K562 (cell line): ENCODE measurements around the gene NXT1. TPM values are rescaled to one million over a fixed set of nuclear protein-coding genes. Genes with fewer than 3 reads are reported as not detected.

Experiments
- ATAC-seq: fragments of 200-7000 bp; cut with Tn5 transposase; 3 replicates; pipeline ENCODE4 v1.9.1; 2020; ENCODE audit warnings: moderate library complexity
- BruUV-seq: library from RNA; stranded (reverse); fragments of 400-500 nt; replicated peaks from 2 replicates; lab custom pipeline; 2021; lab: Mats Ljungman, UMichigan
- CTCF ChIA-PET: fragments of 300-600 bp; formaldehyde crosslinking; extraction: SDS; loops from one replicate; lab custom pipeline; 2021; ENCODE audit warnings: low intra/inter-chr PET ratio; lab: Yijun Ruan, JAX
- POLR2A ChIA-PET: fragments of 300-600, 350-650 bp; sonication (Branson Sonifier 250); formaldehyde crosslinking; extraction: SDS; loops from one replicate; lab custom pipeline; 2021; ENCODE audit warnings: antibody characterized with exemption, inconsistent platforms; lab: Yijun Ruan, JAX
- DNase-seq, 4 experiments: peaks; one replicate each; pipeline versions ENCODE4 v3.0.0 to v3.0.0-alpha.2; 2011 to 2018; ENCODE audit warnings: low spot score in 3 of 4, mixed read lengths in 3 of 4; ENCODE audit errors: extremely low read depth in 1 of 4
- FAIRE-seq: peaks from 2 replicates; lab custom pipeline; 2011; peaks lifted over from hg19 to GRCh38; lab: Jason Lieb, UNC
- H2AFZ ChIP-seq: 2 replicates; pipeline ENCODE4 v1.6.0; 2011; ENCODE audit warnings: low read depth, low read length, control low read depth, inconsistent platforms
- H3K27ac ChIP-seq: fragments of 200-600 bp; 3 replicates; pipeline ENCODE4 v1.8.0; 2011; ENCODE audit warnings: low read depth, mild to moderate bottlenecking, control low read depth, inconsistent platforms, low read length, moderate library complexity, mixed read lengths; ENCODE audit errors: extremely low read depth
- H3K27me3 ChIP-seq, 2 experiments: fragments of 300-600 bp in 1 of 2; 2 replicates in 1 of 2; 3 replicates in 1 of 2; pipeline versions ENCODE4 v1.6.0 to v1.8.0; 2011; ENCODE audit warnings: inconsistent platforms in 2 of 2, low read length in 2 of 2, mild to moderate bottlenecking in 1 of 2, mixed read lengths in 1 of 2, moderate library complexity in 1 of 2; ENCODE audit not compliant: control insufficient read depth in 2 of 2, insufficient read depth in 2 of 2
- H3K36me3 ChIP-seq: fragments of 300-600 bp; 3 replicates; pipeline ENCODE4 v1.8.0; 2011; ENCODE audit warnings: mild to moderate bottlenecking, low read length, inconsistent platforms; ENCODE audit not compliant: control insufficient read depth, insufficient read depth
- H3K4me1 ChIP-seq, 2 experiments: fragments of 200-600 bp in 1 of 2; replicated peaks in 1 of 2; 2 replicates in 1 of 2; 3 replicates in 1 of 2; pipeline versions ENCODE4 v1.5.1 to v1.8.0; 2011; ENCODE audit warnings: inconsistent platforms in 2 of 2, low read length in 2 of 2, mild to moderate bottlenecking in 1 of 2, mixed read lengths in 1 of 2, moderate library complexity in 1 of 2; ENCODE audit not compliant: control insufficient read depth in 2 of 2, insufficient read depth in 2 of 2
- H3K4me2 ChIP-seq: 2 replicates; pipeline ENCODE4 v1.6.1; 2011; ENCODE audit warnings: low read length, control low read depth, inconsistent platforms, mixed read lengths; ENCODE audit not compliant: insufficient read depth
- H3K4me3 ChIP-seq: fragments of 200-600 bp; sonication (generic), shearing (Covaris generic); 2 replicates; pipeline ENCODE4 v1.5.1; 2016; ENCODE audit warnings: control low read depth, inconsistent platforms
- H3K79me2 ChIP-seq: fragments of 200-600 bp; 3 replicates; pipeline ENCODE4 v1.8.0; 2011; ENCODE audit warnings: low read length, inconsistent platforms; ENCODE audit not compliant: control insufficient read depth, insufficient read depth
- H3K9ac ChIP-seq, 2 experiments: 2 replicates each; pipeline versions ENCODE4 v1.6.0 to v1.6.1; 2011; ENCODE audit warnings: low read depth in 2 of 2, low read length in 2 of 2, control low read depth in 1 of 2, inconsistent platforms in 1 of 2, mild to moderate bottlenecking in 1 of 2, mixed read lengths in 1 of 2; ENCODE audit not compliant: insufficient read depth in 1 of 2
- H3K9me1 ChIP-seq: one replicate; pipeline ENCODE4 v1.6.0; 2011; ENCODE audit warnings: inconsistent platforms, mild to moderate bottlenecking, low read length, moderate library complexity; ENCODE audit not compliant: control insufficient read depth, insufficient read depth
- H3K9me3 ChIP-seq: replicated peaks from 2 replicates; pipeline ENCODE4 v1.5.1; 2011; ENCODE audit warnings: low read depth, low read length, inconsistent platforms; ENCODE audit not compliant: control insufficient read depth, insufficient read depth
- H4K20me1 ChIP-seq: replicated peaks from 2 replicates; pipeline ENCODE4 v1.6.1; 2011; ENCODE audit warnings: low read length, inconsistent platforms, mixed read lengths; ENCODE audit not compliant: control insufficient read depth, insufficient read depth
- CC2D1A ChIP-seq: fragments of 450-650 bp; IDR thresholded peaks from 2 replicates; pipeline ENCODE4 v1.6.1; 2017; ENCODE audit warnings: mild to moderate bottlenecking
- CHCHD3 ChIP-seq: fragments of 250-450 bp; sonication (Bioruptor Pico); IDR thresholded peaks from 2 replicates; pipeline ENCODE4 v2.1.2; 2022; ENCODE audit warnings: mild to moderate bottlenecking
- ELF4 ChIP-seq: fragments of 450-650 bp; formaldehyde crosslinking; IDR thresholded peaks from 2 replicates; pipeline ENCODE4 v1.4.0; 2022; ENCODE audit warnings: missing genetic modification characterization
- EWSR1 ChIP-seq: fragments of 450-650 bp; IDR thresholded peaks from 2 replicates; pipeline ENCODE4 v1.6.1; 2018; ENCODE audit warnings: borderline replicate concordance, mild to moderate bottlenecking, low read depth, moderate library complexity; ENCODE audit not compliant: partially characterized antibody
- ILK ChIP-seq: fragments of 450-650 bp; IDR thresholded peaks from 2 replicates; pipeline ENCODE4 v1.6.1; 2016; ENCODE audit warnings: missing genetic modification characterization, low read depth, mild to moderate bottlenecking, missing compliant biosample characterization, moderate library complexity, borderline replicate concordance
- KAT2B ChIP-seq: IDR thresholded peaks from one replicate; pipeline ENCODE4 v1.6.1; 2012; ENCODE audit warnings: low read depth, mild to moderate bottlenecking, control low read depth, inconsistent platforms, low read length, moderate library complexity
- MTA3 ChIP-seq: fragments of 450-650 bp; formaldehyde crosslinking; IDR thresholded peaks from 2 replicates; pipeline ENCODE4 v1.6.1; 2017; ENCODE audit warnings: mild to moderate bottlenecking, borderline replicate concordance
- PHF20 ChIP-seq: fragments of 450-650 bp; IDR thresholded peaks from 2 replicates; pipeline ENCODE4 v1.6.1; 2018; ENCODE audit not compliant: partially characterized antibody
- PURB ChIP-seq: sonication (generic); formaldehyde crosslinking; IDR thresholded peaks from 2 replicates; pipeline ENCODE4 v1.9.0; 2021; ENCODE audit warnings: low read depth, mild to moderate bottlenecking, missing genetic modification reagents
- SP1 ChIP-seq: sonication (generic); formaldehyde crosslinking; IDR thresholded peaks from 2 replicates; pipeline ENCODE4 v1.8.1; 2022; ENCODE audit warnings: mild to moderate bottlenecking, missing genetic modification reagents
- WGBS: fragments of 100-300 bp; shearing (Covaris generic); methylation state at CpG from one replicate; pipeline ENCODE4 v1.1.6; 2016; ENCODE audit warnings: low coverage, mixed read lengths; ENCODE audit not compliant: insufficient coverage; ENCODE audit errors: missing lambda C conversion rate; 5-methylcytosine and 5-hydroxymethylcytosine counted together
- in situ Hi-C: fragments of 300-500 bp; cut with MboI; formaldehyde crosslinking; loops from 4 replicates; pipeline ENCODE4 v1.15.0; 2018; ENCODE audit warnings: inconsistent platforms, mixed read lengths
- intact Hi-C: fragments of 100-400 bp; cut with micrococcal nuclease; formaldehyde crosslinking; loops from 2 replicates; pipeline ENCODE4 v1.14.2; 2022
- polyA plus RNA-seq, 8 experiments: library from polyadenylated mRNA; depleted of rRNA in 4 of 8; stranded (reverse) in 5 of 8; unstranded in 3 of 8; fragments of >200 nt; fragmentation: Nextera tagmentation in 2 of 8; fragmentation: Illumina TruSeq in 1 of 8; extraction: Ambion mirVana in 2 of 8; extraction: Trizol in 1 of 8; gene quantifications; 2 replicates each; pipeline versions ENCODE4 v1.2.1 to v1.2.3, GENCODE V29; 2011 to 2014; ENCODE audit warnings: inconsistent platforms in 1 of 8, missing spikeins in 1 of 8
- total RNA-seq, 7 experiments: library from RNA; depleted of rRNA in 6 of 7; stranded (reverse); fragments of >200 nt in 6 of 7; fragmentation: Illumina TruSeq in 2 of 7; extraction: Trizol in 2 of 7; gene quantifications; 2 replicates each; pipeline versions ENCODE4 v1.2.1 to v1.2.3, GENCODE V29; 2011 to 2021; ENCODE audit warnings: low replicate concordance in 1 of 7
- TF ChIP-seq, protein P1 (sequence below): fragments of 450-650 bp; formaldehyde crosslinking; IDR thresholded peaks from 2 replicates; pipeline ENCODE4 v1.4.0; 2020; ENCODE audit warnings: mild to moderate bottlenecking, moderate library complexity
- TF ChIP-seq, protein P2 (sequence below): sonication (generic); formaldehyde crosslinking; IDR thresholded peaks from 2 replicates; pipeline ENCODE4 v1.8.0; 2023; ENCODE audit warnings: mild to moderate bottlenecking, missing genetic modification reagents
- TF ChIP-seq, protein P3 (sequence below), 2 experiments: fragments of 450-650 bp; conservative IDR thresholded peaks; 2 replicates each; pipeline ENCODE4 v1.6.1; 2017; ENCODE audit warnings: mild to moderate bottlenecking in 2 of 2, moderate library complexity in 2 of 2
- TF ChIP-seq, protein P4 (sequence below): fragments of 250-450 bp; sonication (Bioruptor Pico); IDR thresholded peaks from 2 replicates; pipeline ENCODE4 v1.8.0; 2021; ENCODE audit warnings: moderate library complexity, mild to moderate bottlenecking, inconsistent platforms
- TF ChIP-seq, protein P5 (sequence below): fragments of 450-650 bp; IDR thresholded peaks from 2 replicates; pipeline ENCODE4 v1.6.1; 2018; ENCODE audit not compliant: partially characterized antibody

The NXT1 gene
- total and polyA plus RNA-seq, 9 of the 15 experiments (the other 6 are each of a cell fraction or from before 2014, with no cell fraction given): 7.7 to 50.9 (median 35.6) TPM

DNA sequence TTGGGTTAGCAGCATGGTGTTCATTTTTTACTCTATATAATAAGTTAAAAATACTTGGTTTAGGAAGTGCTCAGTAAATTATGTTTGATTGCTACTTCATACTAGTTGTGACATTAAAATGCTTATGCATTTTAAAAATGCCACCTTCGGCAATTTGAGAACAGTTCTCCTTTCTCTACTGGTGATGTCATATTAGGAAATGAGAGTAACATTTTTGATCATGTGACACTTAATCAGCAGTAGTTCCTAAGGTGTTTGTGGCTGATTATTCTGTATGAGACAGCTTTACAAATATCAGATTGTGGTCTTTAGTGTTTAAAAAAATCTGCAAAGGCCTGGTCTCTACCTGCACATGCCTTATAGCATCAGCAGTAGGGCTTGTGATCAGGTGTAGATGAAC is 15.8 kb downstream of the NXT1 start:
- no peak overlapping the region for H3K4me2 ChIP-seq
- POLR2A ChIA-PET: interaction anchor here (1.0 kb wide), 1 partner anchor 9 kb away, joined by 3 read pairs; no protein-coding TSS in a partner anchor
- no TSS peak for BruUV-seq
- TF ChIP-seq, protein P1, sequence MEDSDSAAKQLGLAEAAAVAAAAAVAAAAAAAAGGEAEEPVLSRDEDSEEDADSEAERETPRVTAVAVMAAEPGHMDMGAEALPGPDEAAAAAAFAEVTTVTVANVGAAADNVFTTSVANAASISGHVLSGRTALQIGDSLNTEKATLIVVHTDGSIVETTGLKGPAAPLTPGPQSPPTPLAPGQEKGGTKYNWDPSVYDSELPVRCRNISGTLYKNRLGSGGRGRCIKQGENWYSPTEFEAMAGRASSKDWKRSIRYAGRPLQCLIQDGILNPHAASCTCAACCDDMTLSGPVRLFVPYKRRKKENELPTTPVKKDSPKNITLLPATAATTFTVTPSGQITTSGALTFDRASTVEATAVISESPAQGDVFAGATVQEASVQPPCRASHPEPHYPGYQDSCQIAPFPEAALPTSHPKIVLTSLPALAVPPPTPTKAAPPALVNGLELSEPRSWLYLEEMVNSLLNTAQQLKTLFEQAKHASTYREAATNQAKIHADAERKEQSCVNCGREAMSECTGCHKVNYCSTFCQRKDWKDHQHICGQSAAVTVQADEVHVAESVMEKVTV (CRISPR knock-in tag): no peak
- TF ChIP-seq, protein P2, sequence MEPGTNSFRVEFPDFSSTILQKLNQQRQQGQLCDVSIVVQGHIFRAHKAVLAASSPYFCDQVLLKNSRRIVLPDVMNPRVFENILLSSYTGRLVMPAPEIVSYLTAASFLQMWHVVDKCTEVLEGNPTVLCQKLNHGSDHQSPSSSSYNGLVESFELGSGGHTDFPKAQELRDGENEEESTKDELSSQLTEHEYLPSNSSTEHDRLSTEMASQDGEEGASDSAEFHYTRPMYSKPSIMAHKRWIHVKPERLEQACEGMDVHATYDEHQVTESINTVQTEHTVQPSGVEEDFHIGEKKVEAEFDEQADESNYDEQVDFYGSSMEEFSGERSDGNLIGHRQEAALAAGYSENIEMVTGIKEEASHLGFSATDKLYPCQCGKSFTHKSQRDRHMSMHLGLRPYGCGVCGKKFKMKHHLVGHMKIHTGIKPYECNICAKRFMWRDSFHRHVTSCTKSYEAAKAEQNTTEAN: no peak
- TF ChIP-seq CC2D1A (no peak), PURB (no peak), EWSR1 (no peak), KAT2B (no peak), CHCHD3 (no peak), ELF4 (no peak), PHF20 (no peak), MTA3 (no peak), SP1 (CRISPR knock-in tag) (no peak), ILK (tag) (no peak)
- TF ChIP-seq, protein P3, sequence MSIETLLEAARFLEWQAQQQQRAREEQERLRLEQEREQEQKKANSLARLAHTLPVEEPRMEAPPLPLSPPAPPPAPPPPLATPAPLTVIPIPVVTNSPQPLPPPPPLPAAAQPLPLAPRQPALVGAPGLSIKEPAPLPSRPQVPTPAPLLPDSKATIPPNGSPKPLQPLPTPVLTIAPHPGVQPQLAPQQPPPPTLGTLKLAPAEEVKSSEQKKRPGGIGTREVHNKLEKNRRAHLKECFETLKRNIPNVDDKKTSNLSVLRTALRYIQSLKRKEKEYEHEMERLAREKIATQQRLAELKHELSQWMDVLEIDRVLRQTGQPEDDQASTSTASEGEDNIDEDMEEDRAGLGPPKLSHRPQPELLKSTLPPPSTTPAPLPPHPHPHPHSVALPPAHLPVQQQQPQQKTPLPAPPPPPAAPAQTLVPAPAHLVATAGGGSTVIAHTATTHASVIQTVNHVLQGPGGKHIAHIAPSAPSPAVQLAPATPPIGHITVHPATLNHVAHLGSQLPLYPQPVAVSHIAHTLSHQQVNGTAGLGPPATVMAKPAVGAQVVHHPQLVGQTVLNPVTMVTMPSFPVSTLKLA (conservative IDR thresholded peaks at IDR 0.05): no peak
- TF ChIP-seq, protein P4, sequence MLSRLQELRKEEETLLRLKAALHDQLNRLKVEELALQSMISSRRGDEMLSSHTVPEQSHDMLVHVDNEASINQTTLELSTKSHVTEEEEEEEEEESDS (CRISPR knock-in tag): no peak
- TF ChIP-seq, protein P5, sequence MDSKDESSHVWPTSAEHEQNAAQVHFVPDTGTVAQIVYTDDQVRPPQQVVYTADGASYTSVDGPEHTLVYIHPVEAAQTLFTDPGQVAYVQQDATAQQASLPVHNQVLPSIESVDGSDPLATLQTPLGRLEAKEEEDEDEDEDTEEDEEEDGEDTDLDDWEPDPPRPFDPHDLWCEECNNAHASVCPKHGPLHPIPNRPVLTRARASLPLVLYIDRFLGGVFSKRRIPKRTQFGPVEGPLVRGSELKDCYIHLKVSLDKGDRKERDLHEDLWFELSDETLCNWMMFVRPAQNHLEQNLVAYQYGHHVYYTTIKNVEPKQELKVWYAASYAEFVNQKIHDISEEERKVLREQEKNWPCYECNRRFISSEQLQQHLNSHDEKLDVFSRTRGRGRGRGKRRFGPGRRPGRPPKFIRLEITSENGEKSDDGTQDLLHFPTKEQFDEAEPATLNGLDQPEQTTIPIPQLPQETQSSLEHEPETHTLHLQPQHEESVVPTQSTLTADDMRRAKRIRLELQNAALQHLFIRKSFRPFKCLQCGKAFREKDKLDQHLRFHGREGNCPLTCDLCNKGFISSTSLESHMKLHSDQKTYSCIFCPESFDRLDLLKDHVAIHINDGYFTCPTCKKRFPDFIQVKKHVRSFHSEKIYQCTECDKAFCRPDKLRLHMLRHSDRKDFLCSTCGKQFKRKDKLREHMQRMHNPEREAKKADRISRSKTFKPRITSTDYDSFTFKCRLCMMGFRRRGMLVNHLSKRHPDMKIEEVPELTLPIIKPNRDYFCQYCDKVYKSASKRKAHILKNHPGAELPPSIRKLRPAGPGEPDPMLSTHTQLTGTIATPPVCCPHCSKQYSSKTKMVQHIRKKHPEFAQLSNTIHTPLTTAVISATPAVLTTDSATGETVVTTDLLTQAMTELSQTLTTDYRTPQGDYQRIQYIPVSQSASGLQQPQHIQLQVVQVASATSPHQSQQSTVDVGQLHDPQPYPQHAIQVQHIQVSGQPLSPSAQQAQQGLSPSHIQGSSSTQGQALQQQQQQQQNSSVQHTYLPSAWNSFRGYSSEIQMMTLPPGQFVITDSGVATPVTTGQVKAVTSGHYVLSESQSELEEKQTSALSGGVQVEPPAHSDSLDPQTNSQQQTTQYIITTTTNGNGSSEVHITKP: no peak

More for the DNA sequence above, 15.8 kb downstream of the NXT1 start:
- Histone ChIP-seq H3K9me1 (no peaks in the 10 kb centered on the region), H3K4me1 (peaks cover 23 to 25% of the 10 kb centered on the region in 2 experiments; a peak in 4 of 5 replicates), H3K9ac (no peak overlapping the region), H3K9me3 (no peaks in the 10 kb centered on the region), H3K79me2 (peaks cover 64% of the 10 kb centered on the region), H3K27ac (peak overlapping the region; percentile 48; the same call in 1 of the 3 replicates), H3K4me3 (no peak overlapping the region), H3K36me3 (peaks cover 76% of the 10 kb centered on the region), H3K27me3 (no peaks in the 10 kb centered on the region), H2AFZ (no peak overlapping the region), H4K20me1 (peaks cover 14% of the 10 kb centered on the region; the same call in 1 of the 2 replicates)
- no peak for FAIRE-seq
- intact Hi-C loops (no loop called here), in situ Hi-C loops (no loop called here)
- no peak for ATAC-seq
- WGBS: 0% methylated on average over 1 of the region's 1 CpG
- DNase-seq: no peak
- CTCF ChIA-PET: no interaction called here
